GM12892 (cell line): ENCODE results near the gene FBXO24.

Experiments
- POLR2A ChIP-seq: IDR thresholded peaks from 2 replicates; pipeline ENCODE4 v1.6.1; 2011; ENCODE audit warnings: low read depth, low read length, control low read depth
- POLR2AphosphoS5 ChIP-seq: IDR thresholded peaks from 2 replicates; pipeline ENCODE4 v1.6.1; 2011; ENCODE audit warnings: low read depth, low read length, control low read depth
- TAF1 ChIP-seq: IDR thresholded peaks from 2 replicates; pipeline ENCODE4 v1.6.1; 2011; ENCODE audit warnings: low read depth, mild to moderate bottlenecking, control low read depth, low read length, borderline replicate concordance

DNA sequence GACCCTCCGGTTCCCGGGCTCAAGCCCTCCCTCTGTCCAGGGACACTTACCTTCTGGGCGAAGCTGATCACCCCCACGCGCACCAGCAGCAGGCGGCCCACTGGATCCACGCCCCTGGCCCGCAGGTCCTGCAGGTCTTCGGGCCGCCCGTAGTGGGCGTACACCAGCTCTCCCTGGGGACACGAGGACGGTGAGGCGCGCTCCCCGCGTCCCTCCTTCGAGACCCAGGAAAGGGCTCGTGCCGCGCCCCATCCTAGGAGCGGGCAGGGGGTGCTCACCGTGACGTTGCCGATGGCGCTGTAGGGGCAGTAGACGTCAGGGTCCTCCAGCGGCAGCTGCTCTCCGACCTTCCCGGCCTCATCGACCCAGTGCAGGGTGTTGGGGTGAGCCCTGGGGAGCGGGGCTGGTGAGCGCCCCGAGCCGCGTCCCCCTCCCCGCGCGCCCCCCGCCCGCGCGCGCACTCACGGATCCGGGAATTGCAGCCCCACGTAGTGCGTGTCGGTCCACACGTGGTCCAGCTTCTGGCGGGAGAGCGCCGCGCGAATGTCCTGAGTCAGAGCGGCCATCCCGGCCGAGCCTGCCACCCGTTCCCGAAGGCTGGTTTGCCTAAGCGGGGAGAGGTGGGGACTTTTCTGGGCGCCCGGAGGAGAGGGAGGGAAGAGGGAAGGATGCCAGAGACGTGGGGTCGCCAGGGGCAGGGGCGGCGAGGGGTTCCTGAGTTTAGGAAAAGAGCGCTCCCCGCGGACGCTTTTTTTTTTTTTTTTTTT lies 47.0 kb downstream of the FBXO24 start:
- TF ChIP-seq POLR2A (peak; percentile 62), POLR2AphosphoS5 (peak; percentile 46; the same call in 1 of the 2 replicates), TAF1 (0 out of 2 replicates have a peak, but pooled peaks have one; percentile 12)
